NCI-H1436 treated with DMSO at 0.1 percent for 48 hours (cell line): ENCODE measurements around the gene STPG4.
"Not testable (repeated sequence)": the region's sequence is repeated elsewhere in the genome, so short reads cannot be mapped to it uniquely, and the experiment has no call there.

ENCODE experiments used
- DNase-seq: peaks from one replicate; lab custom pipeline; 2025; lab: John Stamatoyannopoulos, UW

STPG4 gene

DNA sequence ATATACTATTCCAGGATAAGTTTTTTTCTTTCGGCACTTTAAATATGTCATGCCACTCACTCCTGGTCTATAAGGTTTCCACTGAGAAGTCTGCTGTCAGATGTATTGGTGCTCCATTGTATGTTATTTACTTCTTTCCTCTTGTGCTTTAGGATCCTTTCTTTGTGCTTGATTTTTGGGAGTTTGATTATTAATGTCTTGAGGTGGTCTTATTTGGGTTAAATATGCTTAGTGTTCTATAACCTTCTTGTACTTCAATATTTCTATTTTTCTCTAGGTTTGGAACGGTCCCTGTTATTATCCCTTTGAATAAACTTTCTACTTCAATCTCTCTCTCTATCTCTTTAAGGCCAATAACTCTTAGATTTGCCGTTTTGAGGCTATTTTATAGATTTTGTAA is 28.3 kb downstream of the STPG4 start:
- no peak for DNase-seq

DNA sequence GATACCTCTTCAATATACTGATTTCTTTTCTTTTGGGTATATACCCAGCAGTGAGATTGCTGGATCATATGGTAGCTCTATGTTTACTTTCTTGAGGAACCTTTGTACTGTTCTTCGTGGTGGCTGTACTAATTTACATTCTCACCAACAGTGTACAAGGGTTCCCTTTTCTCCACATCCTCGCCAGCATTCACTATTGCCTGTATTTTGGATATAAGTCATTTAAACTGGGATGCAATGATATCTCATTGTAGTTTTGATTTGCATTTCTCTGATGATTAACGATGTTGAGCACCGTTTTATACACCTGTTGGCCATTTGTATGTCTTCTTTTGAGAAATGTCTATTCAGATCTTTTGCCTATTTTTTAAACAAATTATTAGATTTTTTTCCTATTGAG is 30.4 kb downstream of the STPG4 start:
- DNase-seq = not testable (repeated sequence)

DNA sequence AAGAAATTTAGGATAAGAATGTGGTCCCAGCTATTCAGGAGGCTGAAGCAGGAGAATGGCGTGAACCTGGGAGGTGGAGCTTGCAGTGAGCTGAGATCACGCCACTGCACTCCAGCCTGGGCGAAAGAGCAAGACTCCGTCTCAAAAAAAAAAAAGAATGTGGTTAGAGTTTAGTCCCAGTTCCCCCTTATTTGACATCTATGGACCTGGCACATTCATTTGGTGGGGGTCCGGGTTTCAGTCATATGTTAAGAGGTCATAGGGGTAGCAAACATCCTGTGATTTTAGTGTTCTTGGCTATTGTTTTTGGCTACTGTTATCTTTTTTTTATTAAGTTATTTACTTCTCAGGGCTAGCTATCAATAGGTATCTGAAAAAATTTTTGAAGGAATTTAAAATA is 34.7 kb downstream of the STPG4 start:
- DNase-seq = not testable (repeated sequence)

DNA sequence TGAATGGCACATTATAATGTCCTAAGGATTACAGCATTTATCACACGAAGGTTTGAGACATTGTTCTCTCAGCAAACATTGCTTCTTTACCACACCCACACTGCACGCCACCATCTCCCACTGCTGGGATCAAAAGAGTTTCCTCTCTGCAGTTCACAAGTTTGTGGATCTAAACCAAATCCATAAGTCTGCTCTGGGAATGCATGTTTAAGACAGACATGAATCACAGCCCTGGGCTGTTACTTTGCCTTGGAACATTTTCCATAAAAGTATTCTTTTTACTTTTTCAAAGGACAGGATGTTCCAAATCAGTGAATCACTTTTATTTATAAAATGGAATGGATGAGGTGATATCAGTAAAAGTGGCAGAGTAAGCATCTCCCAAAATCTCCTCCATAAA is 36.1 kb downstream of the STPG4 start:
- DNase-seq = no peak

DNA sequence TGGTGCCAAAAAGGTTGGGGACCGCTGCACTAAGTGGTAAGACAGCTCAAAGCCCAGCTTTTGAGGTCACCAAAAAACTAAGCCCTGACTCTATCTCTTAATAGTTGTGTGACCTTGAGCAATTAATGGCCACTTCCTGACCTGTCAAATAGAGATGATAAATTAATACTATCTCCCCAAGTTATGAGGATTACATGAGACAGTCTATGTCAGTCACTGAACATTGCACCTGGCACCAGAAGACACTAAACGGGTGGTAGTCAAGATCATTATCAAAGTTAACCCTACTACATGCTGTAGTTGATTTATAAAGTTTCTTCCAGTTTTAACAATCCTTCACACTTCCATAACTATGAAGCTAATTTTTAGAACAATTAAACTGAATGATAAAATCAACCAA is 36.5 kb downstream of the STPG4 start:
- no peak for DNase-seq

DNA sequence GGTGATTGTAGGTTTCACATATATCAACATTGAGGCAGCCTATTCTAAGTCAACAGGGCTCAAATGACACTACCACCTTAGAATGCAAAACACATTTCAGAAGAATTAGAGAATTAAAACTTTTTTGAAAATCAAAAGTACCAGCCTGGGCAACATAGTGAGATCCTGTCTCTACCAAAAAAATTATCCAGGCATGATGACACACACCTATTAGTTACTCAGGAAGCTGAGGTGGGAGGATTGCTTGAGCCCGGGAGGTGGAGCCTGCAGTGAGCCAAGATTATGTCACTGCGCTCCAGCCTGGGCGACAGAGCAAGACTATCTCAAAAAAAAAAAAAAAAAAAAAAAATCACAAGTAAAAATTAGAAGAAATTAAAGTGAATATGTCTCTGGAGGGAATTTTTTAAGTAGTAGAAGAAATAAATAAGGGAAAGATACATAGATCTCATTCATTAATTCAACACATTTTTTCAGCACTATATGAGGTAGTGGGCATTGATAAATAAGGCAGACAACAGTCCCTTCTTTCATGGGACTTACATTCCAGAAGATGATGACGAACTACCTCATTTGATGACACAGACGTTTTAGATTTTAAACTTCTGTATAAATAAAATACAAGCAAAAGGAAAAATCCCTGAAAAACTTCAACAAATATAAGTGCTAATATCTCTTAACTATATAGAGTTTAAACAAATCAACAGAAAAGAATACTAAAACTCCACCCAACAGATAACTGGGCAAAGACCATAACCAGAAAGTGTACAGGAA is 42.3 kb downstream of the STPG4 start:
- DNase-seq = no peak

DNA sequence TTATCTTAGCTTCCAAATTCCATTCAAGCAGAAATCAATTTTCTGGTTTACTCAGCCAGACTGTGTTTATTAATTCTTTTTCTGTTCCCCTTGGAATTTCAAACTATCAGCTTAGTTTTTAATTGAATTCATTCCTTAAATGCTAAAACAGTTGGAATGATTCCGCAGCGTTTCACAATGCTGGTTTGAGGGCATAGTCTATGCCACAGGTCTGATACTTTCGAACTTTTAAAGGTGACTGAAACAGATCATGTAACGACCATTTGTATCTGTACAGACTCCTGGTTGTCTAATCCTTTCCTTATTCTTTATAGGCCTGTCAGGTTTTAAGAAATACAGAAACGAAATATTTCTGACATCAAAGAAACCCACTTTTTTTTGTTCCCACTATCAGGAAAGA is 45.4 kb downstream of the STPG4 start:
- DNase-seq = no peak

DNA sequence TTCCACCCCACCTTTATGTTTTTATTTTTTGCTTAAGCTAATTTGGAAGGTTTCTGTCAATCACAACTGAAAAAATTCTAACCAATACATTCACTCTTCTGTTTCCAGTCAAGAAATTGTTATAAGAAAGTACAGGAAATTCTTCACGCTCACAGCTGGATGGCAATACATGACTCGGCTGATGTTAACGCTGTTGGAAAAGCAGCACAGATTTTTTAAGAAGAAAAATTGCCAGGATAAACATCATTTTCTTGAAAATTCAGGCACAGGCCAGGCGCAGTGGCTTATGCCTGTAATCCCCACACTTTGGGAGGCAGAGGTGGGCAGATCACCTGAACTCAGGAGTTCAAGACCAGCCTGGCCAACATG is 46.1 kb downstream of the STPG4 start:
- no peak for DNase-seq

DNA sequence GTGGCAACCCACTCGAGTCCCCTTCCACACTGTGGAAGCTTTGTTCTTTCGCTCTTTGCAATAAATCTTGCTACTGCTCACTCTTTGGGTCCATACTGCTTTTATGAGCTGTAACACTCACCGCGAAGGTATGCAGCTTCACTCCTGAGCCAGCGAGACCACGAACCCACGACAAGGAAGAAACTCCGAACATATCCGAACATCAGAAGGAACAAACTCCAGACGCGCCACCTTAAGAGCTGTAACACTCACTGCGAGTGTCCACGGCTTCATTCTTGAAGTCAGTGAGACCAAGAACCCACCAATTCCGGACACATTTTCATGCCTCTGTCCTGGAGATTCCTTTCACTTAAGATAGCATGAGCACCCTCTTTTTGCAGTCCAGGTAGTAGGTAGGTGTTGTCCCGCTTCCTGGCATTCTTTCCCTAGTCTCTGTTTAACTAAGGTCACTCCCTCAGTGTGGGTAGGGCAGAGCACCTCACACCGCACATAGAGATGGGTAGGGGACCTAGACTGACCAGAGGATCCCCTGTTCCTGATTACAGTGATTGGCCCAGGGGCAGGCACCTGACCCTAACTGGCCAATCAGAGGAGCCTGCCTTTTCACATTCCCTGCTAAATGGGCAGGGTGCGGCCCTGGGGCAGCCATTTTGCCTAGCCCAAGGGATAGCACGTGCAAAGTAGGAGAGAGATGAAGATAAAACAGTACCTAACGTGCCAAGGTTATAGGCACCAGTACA is 46.7 kb downstream of the STPG4 start:
- not testable (repeated sequence) for DNase-seq

DNA sequence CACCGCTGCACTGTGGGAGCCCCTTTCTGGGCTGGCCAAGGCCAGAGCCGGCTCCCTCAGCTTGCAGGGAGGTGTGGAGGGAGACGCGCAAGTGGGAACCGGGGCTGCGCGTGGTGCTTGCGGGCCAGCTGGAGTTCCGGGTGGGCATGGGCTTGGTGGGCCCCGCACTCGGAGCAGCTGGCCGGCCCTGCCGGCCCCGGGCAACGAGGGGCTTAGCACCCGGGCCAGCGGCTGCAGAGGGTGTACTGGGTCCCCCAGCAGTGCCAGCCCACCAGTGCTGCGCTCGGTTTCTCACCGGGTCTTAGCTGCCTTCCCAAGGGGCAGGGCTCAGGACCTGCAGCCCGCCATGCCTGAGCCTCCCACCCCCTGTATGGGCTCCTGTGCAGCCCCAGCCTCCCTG is 47.9 kb downstream of the STPG4 start:
- not testable (repeated sequence) for DNase-seq

DNA sequence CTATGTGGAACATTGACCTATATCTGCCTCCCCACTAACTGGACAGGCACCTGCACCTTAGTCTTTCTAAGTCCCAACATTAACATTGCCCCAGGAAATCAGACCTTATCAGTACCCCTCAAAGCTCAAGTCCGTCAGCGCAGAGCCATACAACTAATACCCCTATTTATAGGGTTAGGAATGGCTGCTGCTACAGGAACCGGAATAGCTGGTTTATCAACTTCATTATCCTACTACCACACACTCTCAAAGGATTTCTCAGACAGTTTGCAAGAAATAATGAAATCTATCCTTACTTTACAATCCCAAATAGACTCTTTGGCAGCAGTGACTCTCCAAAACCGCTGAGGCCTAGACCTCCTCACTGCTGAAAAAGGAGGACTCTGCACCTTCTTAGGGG is 48.9 kb downstream of the STPG4 start:
- not testable (repeated sequence) for DNase-seq

DNA sequence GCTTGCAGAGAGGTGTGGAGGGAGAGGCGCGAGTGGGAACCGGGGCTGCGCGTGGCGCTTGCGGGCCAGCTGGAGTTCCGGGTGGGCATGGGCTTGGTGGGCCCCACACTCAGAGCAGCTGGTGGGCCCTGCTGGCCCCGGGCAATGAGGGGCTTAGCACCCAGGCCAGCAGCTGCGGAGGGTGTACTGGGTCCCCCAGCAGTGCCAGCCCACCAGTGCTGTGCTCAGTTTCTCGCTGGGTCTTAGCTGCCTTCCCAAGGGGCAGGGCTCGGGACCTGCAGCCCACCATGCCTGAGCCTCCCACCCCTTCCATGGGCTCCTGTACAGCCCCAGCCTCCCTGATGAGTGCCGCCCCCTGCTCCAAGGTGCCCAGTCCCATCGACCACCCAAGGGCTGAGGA is 55.4 kb downstream of the STPG4 start:
- not testable (repeated sequence) for DNase-seq

DNA sequence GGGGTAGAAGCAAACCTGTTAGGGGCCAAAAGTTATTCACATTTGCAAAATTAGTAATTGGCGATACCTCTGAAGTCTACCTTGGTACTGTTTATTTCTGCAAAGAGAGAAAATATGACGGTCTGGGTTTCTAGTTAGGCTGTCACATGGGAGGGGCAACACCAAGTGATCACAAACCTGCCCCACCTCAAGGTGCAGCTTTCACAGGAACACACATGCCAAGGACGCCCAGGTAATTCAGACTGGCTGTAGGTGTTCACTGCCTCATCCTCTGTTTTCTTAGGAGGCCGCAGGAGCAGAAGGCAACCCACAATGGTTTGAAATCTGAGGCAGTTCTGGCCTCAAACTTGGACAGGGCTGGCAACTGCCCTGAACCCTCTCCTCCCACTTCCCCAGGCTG is 56.2 kb downstream of the STPG4 start:
- no peak for DNase-seq

DNA sequence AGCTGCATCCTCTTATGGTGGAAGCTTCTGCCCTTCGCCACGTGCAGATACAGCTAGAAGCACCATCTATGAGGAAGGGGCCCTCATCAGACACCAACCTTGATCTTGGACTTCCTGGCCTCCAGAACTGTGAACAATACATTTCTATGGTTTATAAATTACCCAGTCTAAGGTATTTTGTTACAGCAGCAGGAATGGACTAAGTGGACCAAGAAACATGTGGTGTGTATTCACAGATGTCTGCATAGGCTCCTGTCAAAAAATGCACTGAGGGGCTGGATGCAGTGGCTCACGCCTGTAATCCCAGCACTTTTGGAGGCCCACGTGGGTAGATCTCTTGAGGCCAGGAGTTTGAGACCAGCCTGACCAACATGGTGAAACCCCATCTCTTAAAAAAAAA is 57.5 kb downstream of the STPG4 start:
- DNase-seq = no peak

DNA sequence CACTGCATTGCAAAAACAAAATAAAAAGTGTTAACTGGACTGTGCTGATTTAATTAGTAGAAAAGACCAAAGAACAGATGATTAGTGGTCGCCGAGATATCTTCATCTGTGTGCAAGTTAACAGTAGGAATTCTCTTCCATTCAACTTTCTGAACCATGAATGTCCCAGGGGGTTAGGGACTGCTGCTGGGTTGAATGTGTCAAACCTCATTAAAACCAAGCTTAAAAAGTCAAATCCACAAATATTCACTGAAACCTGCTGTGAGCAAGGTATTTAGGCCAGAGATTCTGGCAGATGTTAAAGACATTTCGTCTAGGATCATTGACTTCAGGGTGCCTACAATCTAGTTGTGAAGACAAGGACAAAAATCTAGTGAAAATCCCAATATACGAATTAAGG is 58.7 kb downstream of the STPG4 start:
- no peak for DNase-seq

DNA sequence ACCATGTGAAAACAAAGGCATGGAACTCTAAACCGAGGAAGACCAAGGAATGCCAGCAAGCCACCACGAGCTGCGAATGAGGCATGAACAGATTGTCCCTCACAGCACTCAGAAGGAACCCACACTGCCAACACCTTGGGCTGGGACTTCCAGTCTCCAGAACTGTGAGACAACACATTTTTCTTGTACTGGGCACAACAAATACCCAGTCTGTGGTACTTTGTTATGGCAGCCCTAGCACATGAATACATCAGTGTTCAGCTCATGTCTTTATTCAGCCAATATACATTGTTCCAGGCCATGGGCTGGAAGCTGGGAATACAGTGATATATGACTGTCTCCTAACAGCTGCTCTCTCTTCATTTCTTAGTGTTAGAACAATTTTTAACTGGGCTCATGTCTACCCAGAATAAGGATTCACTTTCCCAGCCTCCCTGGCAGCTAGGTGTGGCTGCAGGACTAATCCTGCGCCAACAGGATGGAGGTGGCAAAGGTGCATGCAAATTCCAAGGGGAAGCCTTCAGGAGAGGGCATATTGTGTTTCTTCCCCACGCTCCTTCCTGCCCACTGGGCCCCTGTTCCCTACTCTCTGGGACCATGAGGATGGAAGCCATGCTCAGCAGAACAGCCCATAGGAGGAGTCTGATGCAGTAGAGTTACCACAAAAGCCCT is 59.6 kb downstream of the STPG4 start:
- no peak for DNase-seq

DNA sequence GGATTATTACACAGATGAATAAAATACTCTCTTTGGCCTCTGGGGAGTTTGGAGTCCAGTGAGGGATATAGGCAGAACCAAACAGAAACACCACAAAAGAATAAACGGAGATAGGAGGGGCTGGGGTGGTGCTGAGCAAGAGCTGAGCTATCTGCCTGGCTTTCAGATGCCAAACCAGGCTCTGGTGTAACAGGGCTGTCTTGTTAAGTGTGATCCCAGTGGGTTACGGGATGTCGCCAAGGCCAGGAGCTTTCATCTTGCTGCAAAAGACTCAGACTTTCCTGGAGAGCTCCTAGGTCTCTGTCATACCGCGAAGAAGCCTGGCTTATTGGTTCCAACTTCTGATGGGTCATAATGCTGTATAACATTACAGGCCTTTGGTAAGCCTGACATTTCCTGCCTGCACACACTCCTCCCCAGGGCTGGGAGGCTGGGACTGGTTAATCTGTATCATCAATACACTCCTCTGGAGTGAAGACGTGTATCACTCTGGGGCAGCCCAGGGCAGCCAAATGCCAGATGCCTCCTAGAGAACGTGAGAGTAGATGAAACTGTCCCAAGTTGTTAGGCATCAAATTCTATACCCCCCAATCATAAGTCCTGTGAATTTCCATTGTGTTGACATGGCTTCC is 60.5 kb downstream of the STPG4 start:
- no peak for DNase-seq

DNA sequence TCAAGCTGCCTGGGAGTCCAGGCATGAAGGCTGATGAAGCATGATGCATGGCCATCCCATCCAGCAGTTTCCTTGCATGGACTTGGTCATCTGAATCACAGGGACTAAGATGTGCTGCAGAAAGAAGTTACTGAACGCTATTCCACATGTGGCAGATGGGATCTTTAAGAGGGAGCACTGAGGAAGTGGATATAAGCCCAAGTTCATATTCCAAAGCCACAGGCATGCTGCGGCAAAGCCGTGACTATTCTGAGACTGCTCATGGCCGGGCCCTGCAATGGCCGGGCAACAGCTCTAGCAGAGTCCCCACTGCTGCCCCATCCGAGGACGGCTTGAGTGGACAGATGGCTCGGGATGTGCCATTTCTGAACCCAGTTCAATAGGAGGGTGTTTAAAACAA is 61.5 kb downstream of the STPG4 start:
- DNase-seq = no peak

DNA sequence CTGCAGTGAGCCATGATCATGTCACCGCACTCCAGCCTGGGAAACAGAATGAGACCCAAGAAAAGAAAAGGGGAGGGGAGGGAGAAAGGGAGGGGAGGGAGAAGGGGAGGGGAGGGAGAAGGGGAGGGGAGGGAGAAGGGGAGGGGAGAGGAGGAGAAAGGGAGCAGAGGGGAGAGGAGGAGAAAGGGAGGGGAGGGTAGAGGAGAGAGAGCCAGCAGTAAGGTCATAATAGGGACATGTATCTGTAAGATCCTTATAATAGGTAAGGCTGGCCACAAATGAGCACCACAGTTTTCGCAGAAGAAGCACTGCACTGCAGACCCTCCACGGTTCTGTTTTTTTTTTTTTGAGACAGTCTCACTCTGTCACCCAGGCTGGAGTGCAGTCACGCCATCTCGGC is 62.6 kb downstream of the STPG4 start:
- DNase-seq = no peak

DNA sequence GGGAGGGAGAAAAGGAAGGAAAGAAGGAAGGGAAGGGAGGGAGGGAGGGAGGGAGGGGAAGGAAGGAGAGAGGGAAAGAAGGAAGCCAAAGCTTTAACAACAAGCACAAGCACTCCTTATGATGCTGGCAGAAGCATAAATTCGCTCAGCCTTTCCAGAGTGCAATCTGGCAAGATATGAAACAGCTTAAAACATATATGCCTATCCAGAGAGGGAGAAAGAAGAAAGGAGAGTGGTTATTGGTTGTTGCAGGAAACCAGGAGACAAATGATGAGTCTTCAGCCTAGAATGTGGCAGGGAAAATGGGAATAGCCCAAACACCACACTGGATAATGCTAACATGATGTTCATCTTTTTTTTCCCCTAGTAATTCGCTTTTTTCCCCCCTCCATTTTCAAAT is 64.0 kb downstream of the STPG4 start:
- DNase-seq = no peak

DNA sequence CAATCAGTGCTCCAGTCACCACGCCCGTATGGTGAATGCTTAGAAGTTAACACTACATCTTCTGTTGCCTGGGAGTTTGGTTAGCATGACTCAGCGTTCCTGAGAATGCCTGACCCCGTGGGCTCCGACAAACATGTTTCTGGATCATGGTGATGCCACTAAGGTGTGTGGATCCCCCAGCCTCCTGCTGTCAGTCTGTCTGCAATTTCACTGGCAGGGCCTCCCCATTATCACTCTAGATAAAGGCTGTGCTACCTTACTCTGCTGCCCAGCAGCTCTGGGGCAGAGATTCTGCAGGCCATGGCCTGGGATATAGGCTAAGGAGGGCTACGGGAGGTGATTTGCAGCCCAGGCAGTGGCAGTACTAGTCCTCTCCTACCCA is 66.0 kb downstream of the STPG4 start:
- no peak for DNase-seq

DNA sequence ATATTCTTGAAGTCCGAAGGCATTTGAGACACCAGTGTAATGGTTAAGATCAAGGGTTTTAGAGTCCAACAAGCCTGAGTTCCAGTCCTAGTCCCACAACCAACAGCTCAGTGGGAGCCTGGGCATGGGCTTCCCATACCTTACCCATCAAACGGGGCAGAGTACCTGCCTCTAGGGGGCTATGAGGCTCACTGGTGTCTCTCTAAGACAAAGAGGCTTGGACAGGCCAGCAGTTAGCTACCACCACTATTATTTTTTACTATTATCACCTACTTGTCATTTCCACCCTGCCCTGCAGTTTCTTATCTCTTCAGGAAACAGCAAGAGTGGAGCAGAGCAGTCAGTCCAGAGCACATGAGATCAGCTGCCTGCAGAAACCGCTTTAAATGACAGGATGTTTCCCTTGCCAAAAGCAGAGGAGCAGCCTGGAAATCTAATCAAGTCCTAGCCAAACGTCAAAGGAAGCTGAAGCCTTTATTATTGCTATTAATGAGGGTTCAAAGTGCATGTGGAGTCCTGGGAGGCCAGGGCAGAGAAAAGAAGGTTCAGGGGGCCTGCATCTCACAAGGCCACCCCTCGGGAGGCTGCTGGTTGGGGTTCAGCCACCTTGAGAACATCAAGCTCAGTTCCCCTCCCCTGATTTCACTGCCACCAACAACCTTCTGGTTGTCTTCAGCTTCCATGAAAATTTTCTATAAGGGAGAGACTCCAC is 66.6 kb downstream of the STPG4 start:
- no peak for DNase-seq
